PC-9 (cell line): Measurements from ENCODE around the gene TNNI3K. TPM values are rescaled to one million over a fixed set of nuclear protein-coding genes. Genes with fewer than 3 reads are reported as not detected.

Experiments used
- BruUV-seq: library from RNA; stranded (reverse); fragments of 400-500 nt; replicated peaks from 2 replicates; lab custom pipeline; 2021; lab: Mats Ljungman, UMichigan
- CTCF ChIA-PET: fragments of 300-600 bp; sonication (Branson Sonifier 250); formaldehyde crosslinking; loops from one replicate; lab custom pipeline; 2022; ENCODE audit warnings: antibody characterized with exemption; lab: Charles Lee
- POLR2A ChIA-PET: fragments of 300-600 bp; sonication (Branson Sonifier 250); formaldehyde crosslinking; loops from one replicate; lab custom pipeline; 2022; ENCODE audit warnings: antibody characterized with exemption; ENCODE audit not compliant: unreplicated experiment; lab: Charles Lee
- DNase-seq, 2 experiments: peaks; one replicate each; pipeline versions ENCODE4 v3.0.0 to v3.0.0-alpha.2; 2015 to 2022; ENCODE audit warnings: mixed read lengths in 1 of 2
- H2AFZ ChIP-seq: fragments of 200-600 bp; sonication (generic); 2 replicates; pipeline ENCODE4 v1.8.1; 2017; ENCODE audit warnings: antibody characterized with exemption
- H3F3A ChIP-seq: fragments of 200-600 bp; sonication (generic); 2 replicates; pipeline ENCODE4 v1.8.1; 2017; ENCODE audit warnings: antibody characterized with exemption, mild to moderate bottlenecking, low read depth; ENCODE audit not compliant: insufficient read depth
- H3K27ac ChIP-seq: fragments of 200-600 bp; sonication (generic); 2 replicates; pipeline ENCODE4 v1.6.1; 2016; ENCODE audit warnings: mixed run types
- H3K27me3 ChIP-seq: fragments of 200-600 bp; sonication (generic); 2 replicates; pipeline ENCODE4 v1.6.1; 2016; ENCODE audit warnings: low read depth, mixed run types; ENCODE audit not compliant: insufficient read depth
- H3K36me3 ChIP-seq: fragments of 200-600 bp; sonication (generic); 2 replicates; pipeline ENCODE4 v1.6.1; 2016; ENCODE audit warnings: low read depth, mixed run types
- H3K4me1 ChIP-seq: fragments of 200-600 bp; sonication (generic); replicated peaks from 2 replicates; pipeline ENCODE4 v1.6.1; 2016; ENCODE audit warnings: mixed run types; ENCODE audit not compliant: insufficient read depth
- H3K4me2 ChIP-seq: fragments of 200-600 bp; sonication (generic); 2 replicates; pipeline ENCODE4 v1.6.1; 2017; ENCODE audit warnings: mixed run types
- H3K4me3 ChIP-seq: fragments of 200-600 bp; sonication (generic); 2 replicates; pipeline ENCODE4 v1.6.1; 2016; ENCODE audit warnings: mixed run types
- H3K79me2 ChIP-seq: fragments of 200-600 bp; sonication (generic); 2 replicates; pipeline ENCODE4 v1.6.1; 2017; ENCODE audit warnings: low read depth, mixed run types
- H3K9me2 ChIP-seq: fragments of 200-600 bp; sonication (generic); 2 replicates; pipeline ENCODE4 v1.8.1; 2017; ENCODE audit warnings: mild to moderate bottlenecking; ENCODE audit not compliant: insufficient read depth
- H3K9me3 ChIP-seq: fragments of 200-600 bp; sonication (generic); 2 replicates; pipeline ENCODE4 v1.8.1; 2016; ENCODE audit warnings: low read depth; ENCODE audit not compliant: insufficient read depth
- H4K20me1 ChIP-seq: fragments of 200-600 bp; sonication (generic); 2 replicates; pipeline ENCODE4 v1.8.1; 2017; ENCODE audit not compliant: insufficient read depth
- EZH2 ChIP-seq: fragments of 200-600 bp; sonication (generic); IDR thresholded peaks from 2 replicates; pipeline ENCODE4 v1.8.0; 2017; ENCODE audit warnings: antibody characterized with exemption, low read depth
- intact Hi-C: fragments of 100-400 bp; cut with micrococcal nuclease; formaldehyde crosslinking; loops from one replicate; pipeline ENCODE4 v1.10.0; 2022; ENCODE audit not compliant: unreplicated experiment
- total RNA-seq: library from RNA; stranded (reverse); gene quantifications from 2 replicates; pipeline ENCODE4 v1.2.3, GENCODE V29; 2021
- TF ChIP-seq, protein P1 (sequence below): fragments of 200-600 bp; sonication (generic); conservative IDR thresholded peaks from 2 replicates; pipeline ENCODE4 v1.6.1; 2017; ENCODE audit warnings: mixed run types, antibody characterized with exemption, mild to moderate bottlenecking, moderate library complexity

Gene TNNI3K
- total RNA-seq, 1 experiment from 2014 or later = 1.4 TPM

DNA sequence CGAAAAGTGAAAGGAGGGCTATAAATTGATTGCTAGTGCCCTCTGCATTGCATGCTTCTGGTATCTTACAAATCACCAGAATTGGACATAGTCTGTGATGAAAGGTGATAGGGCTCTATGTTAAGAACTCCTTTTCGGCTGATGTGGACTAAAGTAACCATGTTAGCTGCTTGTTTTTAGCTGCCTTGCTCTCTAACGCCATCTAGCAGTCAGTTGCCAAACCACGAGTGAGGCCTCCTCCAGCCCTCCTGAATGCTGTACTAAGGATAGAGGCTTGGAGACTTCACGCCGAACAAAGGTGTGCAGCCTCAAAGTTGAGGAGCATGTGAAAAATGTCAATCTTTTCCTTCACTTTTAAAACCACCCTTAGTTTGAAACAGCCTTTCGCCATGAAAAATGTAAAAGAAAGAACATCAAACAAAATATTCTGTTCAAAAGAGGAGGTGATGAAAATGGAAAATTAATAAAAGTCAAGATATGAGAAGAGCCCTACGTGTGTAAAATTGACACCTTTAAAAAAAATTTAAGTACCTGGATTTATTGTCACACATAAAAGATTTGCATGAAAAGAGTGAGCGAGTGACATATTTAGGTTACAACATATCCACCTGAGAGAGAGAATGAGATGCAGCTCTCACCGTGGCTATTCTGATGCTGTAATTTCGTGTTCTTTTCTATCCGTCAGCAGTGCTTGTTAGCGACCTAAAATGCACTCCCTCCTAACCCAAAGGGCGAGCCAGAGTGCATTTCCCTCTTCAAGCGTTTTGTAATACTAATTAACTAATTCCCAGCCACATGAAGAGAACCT lies 269.1 kb downstream of the TNNI3K start:
- Histone ChIP-seq H3K36me3 (no peaks in the 10 kb centered on the region), H3K4me3 (no peak overlapping the region), H3K4me1 (no peaks in the 10 kb centered on the region), H3K9me3 (no peaks in the 10 kb centered on the region), H2AFZ (no peak overlapping the region), H3K79me2 (no peaks in the 10 kb centered on the region), H3K9me2 (no peaks in the 10 kb centered on the region), H3K27ac (no peak overlapping the region), H3K4me2 (no peak overlapping the region), H3K27me3 (no peaks in the 10 kb centered on the region), H3F3A (no peaks in the 10 kb centered on the region), H4K20me1 (peaks cover 3% of the 10 kb centered on the region; the same call in 1 of the 2 replicates)
- intact Hi-C loops = loop anchor here (5.0 to 10.0 kb wide), 2 partner anchors 188 to 230 kb away; partner anchors contain the start of genes CRYZ and TYW3
- peak in 1 of 2 experiments; percentile 30 for DNase-seq
- TF ChIP-seq, protein P1, sequence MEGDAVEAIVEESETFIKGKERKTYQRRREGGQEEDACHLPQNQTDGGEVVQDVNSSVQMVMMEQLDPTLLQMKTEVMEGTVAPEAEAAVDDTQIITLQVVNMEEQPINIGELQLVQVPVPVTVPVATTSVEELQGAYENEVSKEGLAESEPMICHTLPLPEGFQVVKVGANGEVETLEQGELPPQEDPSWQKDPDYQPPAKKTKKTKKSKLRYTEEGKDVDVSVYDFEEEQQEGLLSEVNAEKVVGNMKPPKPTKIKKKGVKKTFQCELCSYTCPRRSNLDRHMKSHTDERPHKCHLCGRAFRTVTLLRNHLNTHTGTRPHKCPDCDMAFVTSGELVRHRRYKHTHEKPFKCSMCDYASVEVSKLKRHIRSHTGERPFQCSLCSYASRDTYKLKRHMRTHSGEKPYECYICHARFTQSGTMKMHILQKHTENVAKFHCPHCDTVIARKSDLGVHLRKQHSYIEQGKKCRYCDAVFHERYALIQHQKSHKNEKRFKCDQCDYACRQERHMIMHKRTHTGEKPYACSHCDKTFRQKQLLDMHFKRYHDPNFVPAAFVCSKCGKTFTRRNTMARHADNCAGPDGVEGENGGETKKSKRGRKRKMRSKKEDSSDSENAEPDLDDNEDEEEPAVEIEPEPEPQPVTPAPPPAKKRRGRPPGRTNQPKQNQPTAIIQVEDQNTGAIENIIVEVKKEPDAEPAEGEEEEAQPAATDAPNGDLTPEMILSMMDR = peak; percentile 83
- no peak for TF ChIP-seq EZH2
- ChIA-PET POLR2A (no interaction called here), CTCF (interaction anchor here (1.0 to 1.1 kb wide), 2 partner anchors 9 to 174 kb away, joined by 3 to 7 read pairs; no protein-coding TSS in a partner anchor)
- no TSS peak for BruUV-seq

DNA sequence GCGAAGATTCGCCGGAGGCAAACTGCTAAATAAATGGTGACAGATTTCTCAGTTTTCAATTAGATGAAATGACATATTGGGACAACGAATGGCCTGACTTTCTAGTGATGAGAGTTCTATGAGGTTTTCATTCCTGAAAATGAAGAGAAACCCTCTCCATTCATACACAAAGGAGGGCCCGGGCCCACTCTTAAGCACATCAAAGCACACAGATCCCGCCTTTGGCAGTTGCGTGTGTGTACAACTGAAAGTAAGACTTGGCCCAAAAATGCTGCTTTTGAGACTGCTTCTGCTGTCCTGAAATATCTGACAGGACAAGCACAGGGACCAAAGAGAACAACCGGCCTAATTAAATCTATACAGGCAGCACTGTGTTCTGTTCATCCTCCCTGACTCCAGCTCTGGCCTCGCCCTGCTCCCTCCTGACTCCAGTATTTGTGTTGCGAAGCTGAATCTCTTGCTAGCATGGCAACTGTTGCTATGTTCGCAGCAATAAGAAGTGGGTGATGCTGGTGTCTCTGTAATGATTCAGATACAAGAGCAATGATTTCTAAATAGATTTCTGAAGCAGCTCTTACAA lies 269.8 kb downstream of the TNNI3K start:
- Histone ChIP-seq H3K4me2 (no peak overlapping the region), H3K4me3 (no peak overlapping the region), H4K20me1 (peaks cover 3% of the 10 kb centered on the region; the same call in 1 of the 2 replicates), H3K36me3 (no peaks in the 10 kb centered on the region), H3F3A (no peaks in the 10 kb centered on the region), H2AFZ (no peak overlapping the region), H3K79me2 (no peaks in the 10 kb centered on the region), H3K9me2 (no peaks in the 10 kb centered on the region), H3K4me1 (no peaks in the 10 kb centered on the region), H3K9me3 (no peaks in the 10 kb centered on the region), H3K27ac (no peak overlapping the region), H3K27me3 (no peaks in the 10 kb centered on the region)
- BruUV-seq = no TSS peak
- intact Hi-C loops = loop anchor here (5.0 to 10.0 kb wide), 2 partner anchors 187 to 230 kb away; partner anchors contain the start of genes CRYZ and TYW3
- no peak for DNase-seq
- TF ChIP-seq, protein P1 = no peak
- ChIA-PET POLR2A (no interaction called here), CTCF (no interaction called here)

DNA sequence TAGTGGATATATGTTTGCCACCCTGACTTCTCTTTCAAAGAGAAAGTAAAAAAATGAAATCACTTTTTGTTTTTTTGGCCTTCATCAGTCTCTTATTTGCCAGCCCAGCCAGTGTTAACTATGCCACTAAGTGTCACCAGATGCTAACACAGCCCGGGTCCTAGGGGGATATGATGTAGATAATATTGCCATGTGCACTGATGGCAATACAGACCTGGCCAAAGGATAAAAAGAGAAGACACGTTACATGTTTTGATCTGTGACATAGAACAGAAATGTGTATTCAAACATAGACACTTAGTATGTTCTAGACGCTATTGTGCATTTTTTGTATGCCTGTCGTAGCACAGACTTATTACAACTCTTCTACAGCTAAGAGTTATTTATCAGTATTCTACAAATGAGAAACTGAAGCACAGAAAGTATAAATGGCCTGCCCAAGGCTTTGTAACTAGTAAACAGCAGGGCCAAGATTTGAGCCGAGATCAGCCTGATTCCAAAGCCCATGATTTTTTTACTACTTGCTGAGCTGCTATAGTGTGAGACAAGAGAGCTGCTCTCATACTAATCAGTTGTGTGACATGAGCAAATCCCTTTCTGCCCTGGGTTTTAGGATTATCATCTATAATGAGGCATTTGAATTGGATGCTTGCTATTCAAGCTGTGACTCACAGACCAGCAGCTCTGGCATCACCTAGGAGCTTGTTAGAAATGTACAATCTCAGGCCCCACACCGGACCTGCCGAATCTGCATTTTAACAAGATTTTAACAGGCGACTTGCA lies 270.9 kb downstream of the TNNI3K start:
- no peak overlapping the region for H3K4me2 ChIP-seq
- H3K27me3 ChIP-seq = no peaks in the 10 kb centered on the region
- H2AFZ ChIP-seq = no peak overlapping the region
- intact Hi-C loops = loop anchor here (10.0 kb wide), 1 partner anchor 229 kb away; the partner anchor contains the start of genes CRYZ and TYW3
- H3K4me3 ChIP-seq = no peak overlapping the region
- peaks cover 3% of the 10 kb centered on the region; the same call in 1 of the 2 replicates for H4K20me1 ChIP-seq
- ChIA-PET POLR2A (no interaction called here), CTCF (no interaction called here)
- no peaks in the 10 kb centered on the region for H3K4me1 ChIP-seq
- BruUV-seq = no TSS peak
- no peak overlapping the region for H3K27ac ChIP-seq
- no peaks in the 10 kb centered on the region for H3K9me2 ChIP-seq
- no peaks in the 10 kb centered on the region for H3K9me3 ChIP-seq
- DNase-seq = no peak
- H3F3A ChIP-seq = no peaks in the 10 kb centered on the region
- no peaks in the 10 kb centered on the region for H3K79me2 ChIP-seq
- no peak for TF ChIP-seq EZH2
- TF ChIP-seq, protein P1 = no peak
- no peaks in the 10 kb centered on the region for H3K36me3 ChIP-seq
